Right ventricle myocardium superior (tissue), 1 donor: ENCODE results near the gene EOLA1. TPM values are rescaled to one million over a fixed set of nuclear protein-coding genes. Genes with fewer than 3 reads are reported as not detected.
"Not testable (repeated sequence)": the region's sequence is repeated elsewhere in the genome, so short reads cannot be mapped to it uniquely, and the experiment has no call there.

Experiments used
- ATAC-seq: fragments of 200-7000 bp; cut with Tn5 transposase; one replicate; pipeline ENCODE4 v1.9.1; 2020; ENCODE audit warnings: mild to moderate bottlenecking; ENCODE audit not compliant: poor library complexity
- DNase-seq: peaks from one replicate; pipeline ENCODE4 v3.0.0-alpha.2; 2020
- intact Hi-C: fragments of 100-400 bp; cut with DNase I; formaldehyde crosslinking; loops from one replicate; pipeline ENCODE4 v1.11.2; 2022
- total RNA-seq: library from RNA; stranded (reverse); fragmentation: NEBNext Ultra II Directional; extraction: Animal tissue kit (Norgen Biotek cat#: 25700); gene quantifications from one replicate; pipeline ENCODE4 v1.2.1, GENCODE V29; 2021
- donor health status: DM: no; HTN: yes; CAD: no; lungs with severe emphysema.

The EOLA1 gene
- total RNA-seq, 1 donor from 2014 or later = 26.9 TPM

- intact Hi-C loops = no loop called here
- no peak for DNase-seq
- no peak for ATAC-seq
Measured at GRCh38 chrX:149569770-149570169, 29.0 kb downstream of the EOLA1 start.

GRCh38 chrX:149570668-149571067 is 29.9 kb downstream of the EOLA1 start:
- no peak for ATAC-seq
- no peak for DNase-seq
- intact Hi-C loops = no loop called here

GRCh38 chrX:149571770-149572169 is 31.0 kb downstream of the EOLA1 start:
- no peak for ATAC-seq
- intact Hi-C loops = no loop called here

GRCh38 chrX:149572743-149573142 is 31.9 kb downstream of the EOLA1 start:
- DNase-seq (no peak), ATAC-seq (no peak)
- intact Hi-C loops = no loop called here

More at GRCh38 chrX:149571770-149572169, 31.0 kb downstream of the EOLA1 start:
- no peak for DNase-seq

- DNase-seq, intact Hi-C loops, ATAC-seq: not testable (repeated sequence)
Measured at GRCh38 chrX:149573456-149573855, 32.6 kb downstream of the EOLA1 start.

GRCh38 chrX:149585631-149586030 is 44.8 kb downstream of the EOLA1 start:
- DNase-seq, intact Hi-C loops, ATAC-seq: not testable (repeated sequence)

- DNase-seq, intact Hi-C loops, ATAC-seq: not testable (repeated sequence)
Measured at GRCh38 chrX:149587359-149587758, 46.5 kb downstream of the EOLA1 start, which contains the start of gene MAGEA9B. TSS of gene MAGEA9B (minus strand) at chrX:149587459. CDS start at chrX:149583179, 4,280 bp downstream.

- intact Hi-C loops, ATAC-seq, DNase-seq: not testable (repeated sequence)
Measured at GRCh38 chrX:149590993-149591392, 50.2 kb downstream of the EOLA1 start.

- ATAC-seq, DNase-seq, intact Hi-C loops: not testable (repeated sequence)
Measured at GRCh38 chrX:149595214-149595613, 54.4 kb downstream of the EOLA1 start, which contains the start of gene HSFX2. TSS of gene HSFX2 (minus strand) at chrX:149595314. CDS start at chrX:149594700, 614 bp downstream.

- intact Hi-C loops, ATAC-seq, DNase-seq: not testable (repeated sequence)
Measured at GRCh38 chrX:149595943-149596342, 55.1 kb downstream of the EOLA1 start.

Other genes starting within 250 kb of the EOLA1 start
- 75.9 TPM for gene IDS, start 35.7 kb upstream of the EOLA1 start, total RNA-seq
- not detected for gene HSFX3, start 8.9 kb downstream of the EOLA1 start, total RNA-seq
- not detected for gene MAGEA9B, start 46.4 kb downstream of the EOLA1 start, total RNA-seq
- not detected for gene HSFX2, start 54.3 kb downstream of the EOLA1 start, total RNA-seq
- 28.9 TPM for gene TMEM185A, start 90.8 kb downstream of the EOLA1 start, total RNA-seq
- not detected for gene MAGEA11, start 171.0 kb downstream of the EOLA1 start, total RNA-seq
- 1.9 TPM for gene HSFX1, start 233.1 kb downstream of the EOLA1 start, total RNA-seq
- not detected for gene MAGEA9, start 240.9 kb downstream of the EOLA1 start, total RNA-seq